COLO668 (cell line): ENCODE data around the gene CACNA1C.
"Not testable (repeated sequence)": the region's sequence is repeated elsewhere in the genome, so short reads cannot be mapped to it uniquely, and the experiment has no call there.

Experiments used
- DNase-seq: peaks from one replicate; lab custom pipeline; 2025; ENCODE audit not compliant: unreplicated experiment; lab: John Stamatoyannopoulos, UW

CACNA1C gene

DNA sequence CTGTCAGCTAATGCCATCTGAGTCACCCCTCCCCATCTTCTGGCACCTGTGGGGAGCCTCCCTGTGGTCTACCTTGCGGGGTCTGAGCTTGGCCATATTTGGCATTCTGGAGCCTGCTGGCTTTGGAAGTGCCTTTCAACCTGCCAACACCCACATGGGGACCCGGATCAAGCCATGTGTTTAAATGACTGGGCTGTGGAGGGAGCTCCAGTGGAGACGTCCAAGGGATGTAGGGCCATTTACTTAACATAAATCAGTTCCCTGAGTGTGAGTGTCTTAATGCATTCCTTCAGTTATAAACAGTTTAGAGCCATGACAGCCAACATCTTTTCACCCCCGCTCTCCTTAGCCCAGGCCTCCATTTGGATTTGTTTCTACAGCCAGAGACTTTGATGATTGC is 22.0 kb downstream of the CACNA1C start:
- DNase-seq = no peak

DNA sequence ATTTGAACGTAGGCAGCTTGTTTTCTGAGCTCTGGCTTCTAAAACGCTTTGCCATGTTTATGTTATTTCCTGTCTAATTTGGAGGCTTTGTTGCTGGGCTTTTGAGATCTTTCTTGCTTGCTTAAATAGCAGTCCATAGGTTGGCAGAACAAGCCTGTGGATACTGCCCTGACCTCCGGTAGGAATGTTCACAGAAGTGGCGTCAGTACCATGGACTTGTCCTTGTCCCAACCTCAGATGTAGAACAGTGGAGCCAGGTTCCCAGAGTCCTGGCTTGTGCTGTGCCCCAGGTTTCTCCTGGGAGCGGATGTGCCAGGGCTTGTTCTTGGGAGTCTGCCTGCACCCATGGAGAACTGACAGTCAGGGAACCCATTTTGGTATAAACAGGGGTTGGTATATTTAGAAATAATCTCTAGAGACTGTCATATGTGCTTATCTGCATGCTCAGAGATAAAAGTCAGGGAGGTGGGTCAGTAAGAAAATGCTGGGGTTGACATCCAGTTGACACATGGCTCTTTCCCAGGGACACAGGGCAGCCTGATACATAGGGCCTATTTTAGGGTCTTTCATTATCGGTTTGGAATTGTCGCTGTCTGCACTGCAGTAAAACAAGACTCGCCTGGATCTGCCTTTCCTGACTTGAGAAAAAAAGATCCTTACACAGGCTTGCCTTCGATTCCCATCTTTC is 22.9 kb downstream of the CACNA1C start:
- DNase-seq = no peak

DNA sequence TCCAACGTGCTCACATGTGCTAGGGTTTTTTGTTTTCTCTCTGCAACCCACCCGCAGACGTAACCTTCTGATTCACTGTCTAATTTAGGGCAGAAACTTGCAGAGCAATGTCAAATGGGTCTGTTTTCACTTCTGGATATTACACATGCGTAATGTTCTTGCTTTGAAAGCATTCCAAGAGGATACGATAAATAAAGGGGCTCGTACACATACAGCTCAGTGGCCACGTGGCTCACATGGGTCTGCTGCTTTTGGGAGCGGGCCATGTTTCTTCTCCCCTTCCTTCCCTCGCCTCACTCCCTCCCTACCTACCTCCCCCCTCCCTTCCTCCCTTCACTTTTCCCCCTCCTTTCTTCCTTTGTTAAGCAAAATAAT is 23.4 kb downstream of the CACNA1C start:
- DNase-seq = no peak

DNA sequence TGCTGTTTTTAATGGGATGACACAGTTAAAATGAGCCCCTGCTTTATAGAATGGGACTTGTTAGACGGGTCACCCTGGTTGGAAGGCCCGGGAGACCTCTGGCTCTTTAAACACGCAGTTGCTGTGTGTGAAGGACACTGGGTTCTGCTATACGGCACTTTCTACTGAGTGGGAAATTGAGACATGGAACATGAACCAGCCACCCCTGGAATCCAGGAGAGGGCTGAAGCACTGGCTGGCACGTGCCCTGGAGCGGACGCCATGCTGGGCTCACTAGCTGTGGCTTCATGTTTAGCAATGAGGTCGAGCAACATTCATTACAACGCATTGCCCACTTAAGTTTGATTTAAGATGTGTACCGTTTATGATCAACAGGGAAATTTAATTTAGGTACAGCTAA is 23.9 kb downstream of the CACNA1C start:
- DNase-seq = no peak

DNA sequence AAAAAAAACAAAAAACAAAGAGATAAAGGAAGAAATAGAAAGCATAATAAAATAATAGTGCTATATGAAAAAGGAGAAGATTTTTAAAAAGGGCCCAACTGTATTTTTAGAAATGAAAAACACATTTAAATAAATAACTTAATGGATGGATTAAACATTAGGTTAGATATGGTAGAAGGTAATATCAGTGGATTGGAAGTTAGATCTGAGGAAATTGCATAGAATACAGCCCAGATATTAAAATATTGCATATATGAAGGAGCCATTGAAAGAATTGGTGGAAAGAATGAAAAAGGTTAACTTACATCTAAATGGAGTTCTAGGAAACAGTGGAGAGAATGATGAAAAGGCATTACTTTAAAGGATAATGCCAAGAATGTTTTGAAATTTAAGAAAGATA is 27.8 kb downstream of the CACNA1C start:
- no peak for DNase-seq

DNA sequence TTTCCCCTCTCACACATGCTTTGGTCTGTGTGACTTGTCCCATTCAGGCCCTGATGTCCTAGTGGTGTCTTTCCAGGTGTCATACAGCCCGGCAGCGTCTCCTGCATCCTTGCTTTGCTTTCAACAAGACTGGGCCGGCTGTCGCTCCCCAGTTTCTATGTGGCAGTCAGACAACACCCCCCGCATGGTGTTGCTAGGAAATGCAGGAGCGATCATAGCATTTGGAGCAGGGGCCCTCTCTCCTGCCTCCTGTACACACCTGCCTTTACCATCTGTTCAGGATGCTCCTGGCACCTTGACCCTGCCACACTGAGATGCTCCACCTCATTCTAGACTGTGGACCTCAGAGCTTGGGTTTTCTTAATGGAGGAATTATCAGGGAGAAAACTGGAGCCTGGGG is 29.5 kb downstream of the CACNA1C start:
- peak; percentile 69 for DNase-seq

DNA sequence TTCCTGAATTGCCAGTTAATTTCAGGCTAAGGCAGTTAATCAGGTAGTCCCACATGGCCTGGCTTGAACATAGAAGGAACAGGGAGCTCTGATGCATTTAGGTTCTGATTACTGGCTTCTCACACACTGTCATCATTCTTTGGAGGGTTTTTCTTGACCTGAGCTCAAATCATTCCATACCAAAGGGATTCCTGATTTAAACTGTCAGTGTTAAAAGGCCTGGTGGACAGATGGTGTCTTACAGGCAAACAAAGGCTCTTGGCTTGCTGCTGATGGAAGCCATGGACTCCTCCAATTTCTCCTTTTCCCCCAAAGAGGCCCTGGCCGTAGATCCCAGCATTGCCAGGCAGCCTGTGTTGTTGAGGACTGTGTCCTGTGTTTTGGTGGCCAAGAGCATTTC is 30.2 kb downstream of the CACNA1C start:
- no peak for DNase-seq

DNA sequence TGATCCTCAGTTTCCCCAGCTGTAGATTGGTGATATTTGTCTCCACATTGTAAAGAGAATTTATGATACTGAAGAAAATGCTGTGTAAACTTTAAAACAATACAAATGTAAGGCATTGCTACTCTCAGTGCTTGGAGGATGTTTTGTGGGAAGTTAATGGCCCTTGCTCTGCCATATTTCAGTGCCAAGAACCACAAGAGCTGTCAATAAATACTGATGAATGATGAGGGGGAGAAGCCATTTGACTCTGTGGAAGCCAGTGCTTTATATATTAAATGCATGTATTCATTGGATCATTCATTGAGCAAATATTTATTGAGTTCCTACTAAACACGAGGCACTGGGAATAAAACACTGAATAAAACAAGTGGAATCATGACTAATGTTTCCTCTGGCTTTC is 30.8 kb downstream of the CACNA1C start:
- DNase-seq = peak; percentile 47

DNA sequence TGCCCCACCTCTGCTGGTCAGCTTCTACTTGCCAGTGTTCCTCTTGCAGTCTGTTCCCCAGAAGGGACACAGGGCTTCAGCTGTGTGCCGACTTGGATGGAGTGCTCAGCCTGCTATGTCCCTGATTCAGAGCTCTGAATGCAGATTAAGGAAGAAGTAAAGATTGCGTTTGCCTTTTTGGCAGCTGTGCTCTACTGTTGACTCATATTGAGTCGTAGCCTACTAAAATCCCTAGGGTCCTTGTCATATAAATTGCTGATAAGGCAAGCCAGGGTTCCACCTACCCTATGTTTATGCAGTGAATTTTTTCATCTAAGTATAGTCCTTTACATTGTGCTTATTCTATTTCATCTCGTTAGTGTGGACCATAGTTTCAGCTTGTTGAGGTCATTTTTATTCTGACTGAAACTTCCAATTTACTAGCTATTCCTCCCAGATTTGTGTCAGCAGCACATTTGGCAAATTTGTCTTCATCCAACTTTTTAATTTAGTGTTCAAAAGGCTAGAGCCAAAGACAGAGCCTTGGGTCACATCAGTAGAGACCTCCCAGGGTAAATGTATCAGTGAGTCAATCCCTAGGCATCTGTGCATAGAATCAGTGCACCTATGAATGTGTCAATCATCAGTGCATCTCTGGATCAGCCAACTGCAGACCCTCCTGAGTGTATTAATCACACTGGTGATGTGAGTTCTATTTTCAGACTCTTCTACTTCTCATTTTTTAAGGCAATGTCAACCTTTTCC is 31.9 kb downstream of the CACNA1C start:
- no peak for DNase-seq

DNA sequence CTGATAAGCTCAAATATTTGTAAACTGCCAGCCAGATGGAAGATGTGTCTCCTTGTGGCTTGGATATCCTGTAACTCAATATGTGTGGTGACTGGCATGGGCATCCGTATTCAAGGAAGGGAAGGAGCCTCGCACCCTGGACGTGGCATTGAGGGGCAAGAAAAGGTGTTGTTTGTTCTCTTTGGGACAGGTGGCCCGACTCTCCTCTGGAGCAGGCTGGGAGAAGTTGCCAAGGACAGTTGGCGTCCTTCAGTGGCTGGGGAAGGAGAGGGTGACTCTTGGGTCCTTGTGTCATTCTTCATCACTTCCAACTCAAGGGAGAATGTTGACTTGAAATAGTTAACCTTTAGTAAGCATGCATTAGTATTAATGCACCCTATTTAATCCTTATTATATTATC is 39.6 kb downstream of the CACNA1C start:
- DNase-seq = no peak

DNA sequence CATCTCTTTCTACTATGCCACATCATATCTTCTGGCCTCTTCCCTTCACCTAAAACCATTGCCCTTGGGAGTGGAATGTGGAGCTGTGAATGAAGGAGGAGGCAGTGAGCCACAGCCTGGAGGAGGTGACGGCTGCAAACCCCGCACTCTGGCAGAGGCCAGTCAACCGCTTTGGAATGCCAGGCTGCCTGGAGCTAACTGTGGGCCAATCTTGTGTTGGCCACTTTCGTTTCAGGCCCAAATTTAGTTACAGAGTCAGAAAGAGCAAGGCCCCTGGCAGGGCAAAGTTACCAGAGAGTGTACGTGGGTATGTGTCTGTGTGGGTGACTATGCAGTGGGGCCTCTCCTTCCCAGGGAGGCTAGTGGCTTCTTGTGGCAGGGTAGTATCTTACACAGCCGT is 40.1 kb downstream of the CACNA1C start:
- no peak for DNase-seq

DNA sequence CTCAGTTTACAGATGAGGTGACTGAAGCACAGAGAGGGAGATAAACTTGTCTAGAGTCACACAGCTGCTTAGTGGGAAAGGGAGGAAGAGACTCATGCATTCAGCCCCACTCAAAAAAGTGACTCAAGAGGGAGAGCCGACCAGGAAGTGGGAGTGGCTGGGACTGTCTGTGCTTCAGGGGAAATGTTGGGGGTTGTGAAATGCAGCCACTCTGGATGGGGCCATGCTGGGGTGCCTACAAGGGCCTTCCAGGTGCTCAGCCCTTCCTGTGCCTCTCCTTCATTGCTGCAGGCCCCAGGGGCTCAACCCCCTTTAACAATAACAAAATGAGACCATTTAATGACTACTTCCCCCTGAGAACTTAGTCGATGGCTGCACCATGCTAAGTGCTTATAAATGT is 41.8 kb downstream of the CACNA1C start:
- no peak for DNase-seq

DNA sequence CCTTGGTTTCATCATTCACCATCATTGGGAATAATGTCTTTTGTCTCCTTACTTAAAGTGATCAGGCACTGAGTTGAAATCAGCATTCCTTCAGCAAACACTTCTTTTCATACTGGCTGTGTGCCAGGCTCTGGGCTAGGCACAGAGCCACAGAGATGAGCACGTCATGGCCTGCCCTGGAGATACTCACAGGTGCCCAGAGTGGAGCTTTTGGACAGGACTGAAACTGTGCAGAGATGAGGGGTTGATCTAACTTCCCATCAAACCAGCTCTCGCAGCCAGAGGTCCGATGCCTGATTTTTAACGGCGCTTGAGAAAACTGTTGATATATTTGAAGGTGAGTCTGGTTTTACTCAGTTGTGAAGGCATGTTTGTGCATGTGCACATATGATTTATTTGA is 43.1 kb downstream of the CACNA1C start:
- DNase-seq = no peak

DNA sequence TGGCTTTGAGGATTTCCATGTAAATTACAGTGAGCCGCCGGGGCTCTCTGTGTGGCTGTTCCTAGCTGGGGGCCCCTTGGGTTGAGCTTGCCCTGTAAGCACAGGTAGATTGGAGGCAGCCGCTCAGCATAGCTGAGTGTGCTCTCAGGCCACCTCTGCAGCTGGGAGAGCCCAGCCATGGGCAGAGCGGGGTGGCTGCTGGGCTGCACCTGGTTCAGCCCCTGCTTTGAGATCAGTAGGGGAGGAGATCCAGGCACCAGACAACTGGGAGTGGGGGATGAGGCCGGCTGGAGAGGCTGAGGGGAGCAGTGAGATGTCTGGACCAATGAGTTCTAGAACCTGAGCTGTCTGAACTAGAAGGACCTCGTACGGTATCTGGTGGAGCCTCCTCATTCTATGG is 44.8 kb downstream of the CACNA1C start:
- no peak for DNase-seq

DNA sequence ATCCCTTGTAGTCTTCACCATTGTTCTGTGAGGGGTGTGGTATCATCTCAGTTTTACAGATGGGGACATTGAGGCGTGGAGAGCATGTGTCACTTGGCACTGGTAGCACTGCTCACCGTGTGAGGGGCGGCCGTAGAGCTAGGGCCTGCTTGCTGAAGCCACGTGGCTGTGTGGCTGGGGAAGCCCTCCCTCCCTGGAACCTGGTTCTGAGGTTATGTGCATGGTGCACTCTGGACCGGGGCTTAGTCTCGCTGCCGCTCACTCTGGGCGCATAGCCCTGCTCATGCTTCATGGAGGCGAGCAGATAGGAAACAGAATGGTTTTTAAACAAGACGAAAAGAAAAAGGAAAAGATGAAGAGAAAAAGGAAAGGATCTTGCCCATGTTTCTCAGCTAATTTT is 46.1 kb downstream of the CACNA1C start:
- DNase-seq = no peak

DNA sequence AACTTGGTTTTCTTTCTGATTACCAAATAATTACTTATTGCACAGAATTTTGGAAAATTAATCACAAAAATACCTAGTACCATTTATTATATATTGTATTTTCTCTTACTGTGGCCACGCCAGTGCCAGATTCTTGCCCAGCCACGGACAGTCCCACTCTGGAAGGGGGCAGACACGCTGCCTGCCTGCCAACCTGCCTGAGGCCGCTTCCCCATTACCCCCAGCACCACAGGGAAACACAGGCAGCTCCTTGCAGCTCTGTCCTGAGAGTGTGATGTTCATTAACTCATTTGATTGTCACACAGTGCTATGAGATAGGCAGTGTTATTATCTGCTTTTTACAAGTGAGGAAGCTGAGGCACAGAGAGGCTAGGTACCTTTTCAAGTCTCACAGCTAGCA is 46.8 kb downstream of the CACNA1C start:
- no peak for DNase-seq

DNA sequence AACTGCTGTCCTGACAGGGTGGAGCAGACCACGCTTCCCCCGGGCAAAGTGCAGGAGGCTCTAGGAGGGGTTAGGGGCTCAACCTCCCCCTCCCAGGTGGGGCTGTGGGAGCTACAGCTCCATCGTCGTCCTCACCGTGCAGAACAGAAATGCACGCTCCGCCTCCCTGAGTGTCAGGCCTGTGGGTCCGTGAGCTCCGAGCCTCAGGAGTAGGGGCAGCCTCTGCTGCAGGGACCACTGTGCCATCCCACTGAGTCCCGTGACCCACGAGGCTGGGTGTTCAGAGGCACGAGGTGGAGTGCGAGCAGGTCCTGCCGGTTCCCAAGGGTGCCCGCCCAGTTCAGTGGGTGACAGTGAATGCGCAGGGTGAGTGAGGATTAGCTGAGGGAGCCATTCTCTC is 48.6 kb downstream of the CACNA1C start:
- DNase-seq = no peak

DNA sequence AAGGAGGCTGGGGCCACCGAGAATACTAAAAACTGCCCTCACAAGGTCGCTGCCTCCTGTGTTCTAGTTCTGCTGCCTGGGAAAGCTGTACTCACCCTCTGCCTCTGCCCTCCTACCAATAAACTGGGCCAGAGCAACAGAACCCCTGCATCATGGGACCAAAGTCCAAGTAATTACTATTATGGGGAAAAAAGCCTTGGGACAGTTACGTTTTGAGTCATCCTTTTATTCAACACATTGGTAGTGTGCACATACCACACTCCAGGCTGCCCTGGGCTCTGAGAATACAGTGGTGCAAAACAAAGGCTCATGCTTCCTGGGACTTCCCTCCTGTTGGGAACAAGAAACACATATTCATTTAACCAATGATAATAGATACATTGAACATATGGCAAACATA is 49.0 kb downstream of the CACNA1C start:
- DNase-seq = no peak

DNA sequence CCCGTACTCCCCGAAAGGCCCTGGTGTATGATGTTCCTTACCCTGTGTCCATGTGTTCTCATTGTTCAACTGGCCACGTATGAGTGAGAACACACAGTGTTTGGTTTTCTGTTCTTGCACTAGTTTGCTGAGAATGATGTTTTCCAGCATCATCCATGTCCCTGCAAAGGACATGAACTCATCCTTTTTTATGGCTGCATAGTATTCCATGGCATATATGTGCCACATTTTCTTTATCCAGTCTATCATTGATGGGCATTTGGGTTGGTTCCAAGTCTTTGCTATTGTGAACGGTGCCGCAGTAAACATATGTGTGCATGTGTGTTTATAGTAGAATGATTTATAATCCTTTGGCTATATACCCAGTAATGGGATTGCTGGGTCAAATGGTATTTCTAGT is 49.9 kb downstream of the CACNA1C start:
- DNase-seq = not testable (repeated sequence)

DNA sequence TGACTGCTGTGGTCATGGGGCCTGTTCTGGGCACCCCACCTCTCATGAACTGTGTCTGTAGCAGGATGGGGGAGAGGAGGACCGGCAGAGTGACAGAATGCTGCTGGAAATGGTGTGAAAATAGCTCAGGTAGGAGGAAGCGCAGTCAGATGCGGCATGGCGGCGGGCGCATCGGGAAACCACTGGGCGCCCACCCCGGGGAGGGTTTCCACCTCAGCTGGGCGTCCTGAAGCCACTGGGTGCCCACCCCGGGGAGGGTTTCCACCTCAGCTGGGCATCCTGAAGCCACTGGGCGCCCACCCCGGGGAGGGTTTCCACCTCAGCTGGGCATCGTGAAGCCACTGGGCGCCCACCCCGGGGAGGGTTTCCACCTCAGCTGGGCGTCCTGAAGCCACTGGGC is 52.6 kb downstream of the CACNA1C start:
- not testable (repeated sequence) for DNase-seq

DNA sequence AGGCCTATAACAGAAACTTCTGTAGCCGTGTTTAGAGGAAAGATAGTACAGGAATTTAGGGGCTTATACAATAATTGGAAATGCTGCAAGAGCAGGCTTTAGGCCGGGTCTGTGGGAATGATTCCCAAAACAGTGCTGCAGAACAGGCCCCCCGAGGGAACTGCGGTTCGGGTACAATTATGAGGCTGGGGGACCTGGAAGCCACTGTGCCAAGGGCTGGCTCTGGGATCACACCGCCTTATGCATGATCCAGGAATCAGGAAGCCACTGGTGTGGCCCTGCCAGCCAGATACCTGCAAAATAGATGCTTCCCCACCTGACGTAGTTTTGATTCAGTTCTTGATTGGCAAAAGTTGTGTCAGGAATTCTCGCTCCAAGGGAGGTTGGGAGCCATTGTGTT is 55.4 kb downstream of the CACNA1C start:
- no peak for DNase-seq

DNA sequence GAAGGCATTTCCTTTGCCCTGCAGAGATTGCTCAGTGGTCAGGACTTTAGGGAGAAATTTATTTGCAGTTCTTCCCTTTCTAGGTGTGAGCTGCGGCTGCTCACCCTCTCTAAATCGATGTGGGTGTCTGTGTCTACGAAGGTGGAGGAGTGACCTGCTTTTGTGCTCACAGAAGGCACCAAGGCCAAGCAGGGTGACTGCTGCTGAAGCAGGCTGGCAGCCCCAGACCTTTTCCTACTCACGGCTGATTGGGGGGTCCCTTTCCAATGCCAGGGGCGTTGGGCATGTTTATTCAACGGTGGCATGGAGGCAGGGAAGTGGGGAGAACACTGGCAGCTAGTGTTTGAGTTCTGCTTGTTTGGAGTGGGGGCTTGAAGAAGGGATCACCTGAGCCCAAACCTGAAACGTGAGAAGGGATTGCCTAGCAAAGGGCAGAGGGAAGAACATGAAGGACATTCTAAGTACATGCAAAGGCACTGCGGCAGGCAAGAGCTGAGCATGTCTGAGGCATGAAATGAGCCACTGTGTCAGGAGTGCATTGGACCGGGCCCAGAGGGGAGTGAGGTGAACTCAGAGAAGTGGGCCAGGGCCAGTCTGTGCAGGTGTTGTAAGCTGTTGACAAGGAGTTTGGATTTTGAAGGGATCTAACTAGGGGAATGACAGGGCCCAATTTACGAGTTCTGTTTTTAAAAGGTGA is 56.3 kb downstream of the CACNA1C start:
- DNase-seq = no peak
